Stimulated activated CD4-positive, alpha-beta T cell treated with anti-CD3 and anti-CD28 coated beads, TNF-alpha, amount 100 ng/mL, for 1 hour (primary cell): ENCODE data around the gene C10orf67.
A peak's percentile ranks its signal among the peaks of the same experiment; 100 is the strongest.
"Not testable (repeated sequence)": the region's sequence is repeated elsewhere in the genome, so short reads cannot be mapped to it uniquely, and the experiment has no call there.

Source experiments
- DNase-seq, 3 donors: peaks; one replicate each; pipeline ENCODE4 v3.0.0-alpha.2; 2020; ENCODE audit warnings: low read depth in 3 of 3, low spot score in 1 of 3

C10orf67 gene

DNA sequence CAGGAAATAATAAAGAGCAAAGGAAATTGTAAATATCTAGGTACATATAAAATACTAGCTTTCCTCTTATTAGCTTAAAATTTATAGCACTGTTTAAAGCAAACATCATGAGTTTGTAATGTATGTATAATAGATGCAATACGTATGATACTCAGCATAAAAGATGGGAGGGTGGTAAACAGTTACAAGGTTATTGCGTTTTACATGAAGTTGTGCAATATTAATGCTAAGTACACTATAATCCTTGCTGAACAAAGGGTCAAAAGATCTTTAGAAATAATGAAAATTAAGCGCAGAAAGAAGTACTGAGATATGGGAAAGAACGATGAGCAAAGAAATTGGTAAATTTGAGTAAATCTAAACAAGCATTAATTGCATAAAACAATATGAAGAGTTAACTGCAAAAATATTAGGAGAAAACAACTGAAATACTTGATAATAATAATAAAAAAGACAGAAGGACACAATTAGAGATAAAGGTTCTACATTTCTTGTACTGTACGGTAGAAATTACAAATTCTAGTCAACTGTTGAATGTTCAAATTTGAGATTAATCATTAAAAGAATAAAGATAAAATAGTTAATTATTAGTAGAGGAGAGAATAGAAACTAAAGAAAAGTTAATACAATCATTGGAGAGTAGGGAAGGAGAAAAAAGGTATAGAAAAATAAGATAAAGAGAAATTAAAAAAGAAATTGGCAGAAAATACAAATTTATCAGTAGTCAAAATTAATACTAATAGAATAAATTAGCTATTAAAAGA lies 17.9 kb downstream of the C10orf67 start:
- no peak for DNase-seq

DNA sequence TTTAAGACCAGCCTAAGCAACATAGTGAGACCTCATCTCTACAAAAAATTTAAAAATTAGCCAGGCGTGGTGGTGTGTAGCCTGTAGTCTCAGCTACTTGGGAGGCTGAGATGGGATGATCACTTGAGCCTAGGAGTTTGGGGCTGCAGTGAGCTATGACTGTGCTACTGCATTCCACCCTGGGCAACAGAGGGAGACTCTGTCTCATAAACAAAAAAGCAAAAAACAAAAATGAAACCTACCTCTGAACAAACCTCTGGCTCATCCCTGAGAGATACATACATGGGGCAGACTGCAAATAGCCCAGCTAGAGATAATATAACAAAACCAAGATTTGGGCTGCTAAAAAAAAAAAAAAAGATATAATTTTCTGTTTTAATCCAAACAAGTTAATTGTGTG lies 19.5 kb downstream of the C10orf67 start:
- no peak for DNase-seq

DNA sequence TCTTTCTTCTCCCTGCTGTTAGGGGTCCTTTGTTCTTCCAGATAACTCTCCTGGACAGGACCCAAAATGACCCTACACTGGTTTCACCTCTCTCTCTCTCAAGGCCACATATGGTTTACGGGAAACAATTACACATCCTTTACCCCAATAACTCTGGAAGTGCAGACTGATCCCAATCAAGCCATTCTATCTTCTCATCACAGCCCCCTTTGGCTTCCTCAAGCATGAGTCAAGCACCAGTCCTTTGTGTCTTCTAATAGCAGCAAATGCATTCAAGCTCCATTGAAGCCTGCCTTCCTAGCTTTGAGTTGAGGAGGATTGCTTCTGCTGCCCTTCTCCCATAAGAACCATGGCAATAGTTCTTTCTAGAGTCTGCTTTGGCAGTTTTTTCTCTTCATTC lies 20.2 kb downstream of the C10orf67 start:
- DNase-seq = no peak

DNA sequence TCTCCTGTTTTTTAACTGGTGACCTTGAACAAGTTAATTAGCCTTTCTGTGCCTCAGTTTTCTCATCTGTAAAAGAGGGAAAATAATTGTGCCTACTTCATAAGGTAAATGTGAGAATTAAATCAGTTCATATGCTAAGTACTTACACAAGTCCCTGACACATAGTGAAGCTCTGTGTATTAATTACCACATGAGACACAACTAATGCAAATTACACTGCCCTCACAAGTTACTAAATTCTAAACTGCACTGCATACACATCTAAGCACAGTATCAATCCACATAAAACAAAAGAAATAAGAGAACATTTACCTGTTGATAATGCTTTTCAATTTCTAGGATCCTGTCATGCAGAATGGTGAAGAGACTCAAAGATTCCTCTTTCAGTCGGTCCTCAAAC lies 22.5 kb downstream of the C10orf67 start:
- no peak for DNase-seq

DNA sequence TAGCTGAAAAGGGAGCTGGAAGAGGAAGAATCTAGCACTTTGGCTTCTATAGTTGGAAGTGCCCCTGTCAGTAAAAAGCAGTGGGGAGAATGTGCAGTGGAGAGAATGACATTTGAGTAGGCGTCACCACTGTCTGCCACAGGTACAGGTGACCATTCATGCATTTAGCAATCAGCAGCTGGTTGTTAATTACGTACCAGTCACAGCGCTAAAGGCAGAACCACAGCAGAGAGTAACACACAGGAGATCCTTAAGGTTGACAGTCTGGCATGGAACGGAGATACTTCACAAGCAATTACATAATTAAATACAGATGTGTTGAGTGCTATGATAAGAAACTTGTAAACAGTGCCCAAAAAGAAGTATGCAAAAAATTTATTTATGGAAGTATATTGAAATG lies 24.8 kb downstream of the C10orf67 start:
- no peak for DNase-seq

- no peak for DNase-seq
These were observed 26.2 kb downstream of the C10orf67 start for GRCh38 chr10:23318359-23318758.

GRCh38 chr10:23317416-23317815 lies 27.2 kb downstream of the C10orf67 start:
- no peak for DNase-seq

- no peak for DNase-seq
These were observed 28.2 kb downstream of the C10orf67 start for GRCh38 chr10:23316406-23316805.

DNA sequence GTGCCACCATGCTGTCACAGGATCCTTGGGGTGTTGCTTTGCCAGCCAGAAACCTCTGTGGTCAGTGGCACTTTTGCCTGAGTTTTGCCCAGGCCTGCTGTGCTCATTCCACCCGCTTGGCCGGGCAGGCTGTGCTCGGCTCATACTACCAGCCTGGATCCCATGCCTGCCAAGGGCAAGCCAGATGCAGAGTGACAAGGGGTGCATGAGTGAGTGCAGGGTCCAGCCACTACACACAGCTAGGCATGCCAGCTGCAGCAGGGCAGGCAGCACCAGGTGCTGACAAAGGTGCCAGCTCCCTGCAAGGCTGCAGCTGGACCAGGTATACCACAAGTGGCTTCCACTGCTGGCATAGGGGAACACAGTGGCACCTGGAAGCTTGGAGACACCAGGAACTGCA lies 28.6 kb downstream of the C10orf67 start:
- no peak for DNase-seq

DNA sequence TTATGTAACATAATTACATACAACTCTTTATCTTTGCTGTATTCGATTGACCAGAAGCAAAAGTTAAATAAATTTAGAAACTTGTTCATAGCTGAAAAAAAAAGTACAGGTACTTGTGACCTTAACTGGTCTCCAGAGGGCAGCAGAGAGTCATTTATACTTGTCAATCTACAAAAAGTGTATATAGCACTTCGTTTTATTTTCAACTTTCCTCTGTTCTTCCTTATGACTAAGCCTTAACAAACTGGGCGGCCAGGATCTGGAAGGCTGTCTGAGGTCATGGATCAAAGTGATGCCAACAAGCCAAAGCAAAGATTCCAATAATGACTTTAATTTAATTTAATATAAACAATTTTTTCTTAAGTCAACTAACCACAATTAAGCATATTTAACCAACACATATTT lies 29.8 kb downstream of the C10orf67 start:
- DNase-seq = peak in 2 of 3 donors; percentile 11 to 14

DNA sequence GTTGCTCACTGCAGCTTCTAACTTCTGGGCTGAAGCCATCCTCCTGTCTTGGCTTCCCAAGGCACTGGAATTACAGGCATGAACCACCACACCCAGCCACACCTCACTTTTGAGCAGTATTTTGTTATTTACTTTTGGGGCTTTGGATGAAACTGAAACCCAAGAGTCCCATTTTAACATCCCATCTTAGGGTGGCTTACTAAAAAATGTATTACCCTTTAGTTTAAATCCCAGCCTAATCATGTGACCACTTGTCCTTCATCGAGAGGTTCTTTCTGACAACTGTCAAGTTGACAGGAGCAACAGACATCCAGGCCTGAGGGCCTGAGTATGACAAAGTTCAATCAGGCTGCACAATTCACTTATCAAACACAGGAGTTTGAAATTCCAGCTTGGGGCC lies 33.6 kb downstream of the C10orf67 start:
- no peak for DNase-seq

GRCh38 chr10:23310404-23310803 lies 34.2 kb downstream of the C10orf67 start:
- DNase-seq = no peak

GRCh38 chr10:23299961-23300360 lies 44.6 kb downstream of the C10orf67 start:
- not testable (repeated sequence) for DNase-seq

GRCh38 chr10:23294638-23295247 lies 49.9 kb downstream of the C10orf67 start:
- no peak for DNase-seq

DNA sequence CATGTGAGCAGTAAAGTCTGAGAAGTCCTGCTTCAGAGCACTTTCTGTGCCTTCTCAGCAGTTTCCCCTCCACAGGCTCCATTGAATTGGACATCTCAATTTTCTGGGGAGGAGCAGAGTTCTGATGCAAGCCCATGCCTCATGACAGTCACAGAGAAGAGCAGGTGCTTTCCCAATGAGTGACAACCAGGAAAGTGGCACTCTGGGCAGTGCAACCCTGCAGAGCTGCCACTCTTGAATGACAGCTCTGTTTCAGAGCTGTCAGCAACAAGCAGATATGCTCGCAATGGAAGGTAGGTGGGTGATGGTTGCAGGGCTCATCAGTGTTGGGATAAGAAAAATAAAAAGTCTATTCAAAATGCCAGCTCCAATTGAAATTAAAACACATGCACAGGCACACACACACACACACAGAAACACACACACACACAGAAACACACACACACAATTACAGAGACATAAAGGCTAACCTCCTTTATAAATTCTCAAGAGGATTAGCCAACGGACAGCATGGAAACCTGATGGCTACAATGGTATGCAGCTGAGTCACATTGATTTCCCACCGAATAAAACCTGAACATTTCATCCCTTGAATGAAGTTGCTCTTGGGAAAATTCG lies 50.5 kb downstream of the C10orf67 start:
- DNase-seq = no peak

GRCh38 chr10:23293145-23293724 lies 51.4 kb downstream of the C10orf67 start:
- no peak for DNase-seq

- no peak for DNase-seq
These were observed 52.9 kb downstream of the C10orf67 start for GRCh38 chr10:23291551-23292334.

GRCh38 chr10:23284674-23285335 lies 59.8 kb downstream of the C10orf67 start:
- no peak for DNase-seq

- no peak for DNase-seq
These were observed 60.4 kb downstream of the C10orf67 start for GRCh38 chr10:23284155-23284554.

DNA sequence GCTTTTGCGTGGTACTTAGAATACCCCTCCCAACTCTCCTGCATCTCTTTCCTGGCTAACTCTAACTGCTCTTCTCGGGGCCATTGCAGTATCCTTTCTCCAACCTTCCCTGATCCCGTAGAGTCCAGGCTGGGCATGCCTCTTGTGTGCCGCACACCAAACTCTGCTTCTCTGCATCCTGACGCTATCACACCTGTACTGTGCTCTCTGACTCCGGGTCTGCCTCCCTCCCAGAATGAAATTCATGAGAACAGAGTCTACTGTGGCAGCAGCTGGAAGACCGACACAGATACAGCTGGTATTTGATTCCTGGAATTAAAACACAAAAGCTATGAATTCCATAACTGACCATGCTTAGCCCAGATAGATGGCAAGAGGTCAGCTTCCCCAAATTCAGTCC lies 60.9 kb downstream of the C10orf67 start:
- DNase-seq = no peak

GRCh38 chr10:23281044-23281433 lies 63.6 kb downstream of the C10orf67 start:
- no peak for DNase-seq
